Measurements from ENCODE around the gene OR2V1. TPM values are rescaled to one million over a fixed set of nuclear protein-coding genes. Genes with fewer than 3 reads are reported as not detected.
"Not testable (repeated sequence)": the region's sequence is repeated elsewhere in the genome, so short reads cannot be mapped to it uniquely, and the experiment has no call there.

OR2V1 gene
- total RNA-seq, 8 experiments from 2014 or later = 0.29 to 0.49 (median 0.33) TPM; not detected in 5

- no peak overlapping the region for H3K4me3 ChIP-seq
- WGBS, 10 experiments = 67 to 100% (median 75%) methylated on average over 1 to 3 of the region's 3 CpGs; no CpG with 5 or more reads in 3 of the 10 experiments
- ATAC-seq (replicated peaks in 6 of 8) = peak in 1 of 8 experiments; percentile 24
- in situ Hi-C loops (cut with MboI; ENCODE audit: low pct_unique_long_range_greater_than_20kb in 2 of 9, low sequenced_read_pairs in 9 of 9, unreplicated experiment in 9 of 9) = no loop called here
- no peaks in the 10 kb centered on the region for H3K4me1 ChIP-seq (replicated peaks in 1 of 2)
- H3K27ac ChIP-seq = no peak overlapping the region
Measured at GRCh38 chr5:181133083-181133482, 2.1 kb upstream of the OR2V1 start.

- no peak for ATAC-seq (replicated peaks in 6 of 8)
- Histone ChIP-seq H3K27ac (no peak overlapping the region), H3K4me1 (replicated peaks in 1 of 2) (no peaks in the 10 kb centered on the region), H3K4me3 (no peak overlapping the region)
- in situ Hi-C loops (cut with MboI; ENCODE audit: low pct_unique_long_range_greater_than_20kb in 2 of 9, low sequenced_read_pairs in 9 of 9, unreplicated experiment in 9 of 9) = no loop called here
- WGBS, 10 experiments = 66 to 86% (median 81%) methylated on average over 2 to 9 of the region's 11 CpGs; no CpG with 5 or more reads in 2 of the 10 experiments
Measured at GRCh38 chr5:181131514-181131913, 545 bp upstream of the OR2V1 start.

DNA sequence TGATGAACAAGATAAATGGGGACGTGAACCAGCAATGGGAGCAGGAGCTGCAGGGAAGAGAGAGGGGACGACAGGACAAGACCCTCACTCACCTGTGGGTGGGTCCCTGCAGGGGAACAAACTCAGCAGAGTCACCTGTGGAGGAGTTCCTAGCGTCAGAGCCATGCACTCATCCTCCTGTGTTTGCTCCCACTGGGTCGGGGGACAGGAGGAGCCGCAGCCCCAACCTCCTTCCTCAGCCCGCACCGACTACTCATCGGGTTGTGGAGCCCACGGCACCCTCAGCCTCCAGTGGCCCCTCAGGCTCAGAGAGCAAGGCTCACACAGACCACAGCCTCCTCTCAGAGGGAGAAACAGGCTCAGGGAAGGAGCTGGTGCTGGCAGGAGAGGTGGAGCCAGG is 888 bp downstream of the OR2V1 start:
- in situ Hi-C loops (cut with MboI; ENCODE audit: low pct_unique_long_range_greater_than_20kb in 2 of 9, low sequenced_read_pairs in 9 of 9, unreplicated experiment in 9 of 9); H3K27ac ChIP-seq; H3K4me1 ChIP-seq (replicated peaks in 1 of 2); H3K4me3 ChIP-seq; ATAC-seq (replicated peaks in 6 of 8): not testable (repeated sequence)
- no CpG with 5 or more reads among the region's 9 CpGs for WGBS, 10 experiments

DNA sequence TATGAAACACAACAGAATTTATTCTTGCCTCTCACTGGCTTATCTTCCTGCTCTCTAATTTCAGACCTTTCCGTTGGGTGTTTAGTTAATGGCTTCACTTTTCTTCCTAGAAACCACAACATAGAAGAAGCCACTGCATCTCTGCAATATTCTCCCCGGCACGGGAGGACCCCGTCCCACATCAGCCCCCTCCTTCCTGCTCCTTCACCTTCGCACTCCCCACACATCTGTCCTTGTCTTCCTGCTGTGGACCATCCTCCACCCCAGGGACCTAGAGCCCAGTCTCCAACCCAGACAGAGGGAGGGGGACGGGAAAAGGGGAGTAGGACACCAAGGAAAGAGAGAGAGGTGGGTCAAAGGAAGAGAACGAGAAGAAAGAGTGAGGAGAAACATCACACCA is 1.4 kb downstream of the OR2V1 start:
- no peak overlapping the region for H3K27ac ChIP-seq
- no peak for ATAC-seq (replicated peaks in 6 of 8)
- 40 to 83% (median 48%) methylated on average over 1 to 5 of the region's 7 CpGs; no CpG with 5 or more reads in 4 of the 10 experiments for WGBS, 10 experiments
- no peak overlapping the region for H3K4me3 ChIP-seq
- in situ Hi-C loops (cut with MboI; ENCODE audit: low pct_unique_long_range_greater_than_20kb in 2 of 9, low sequenced_read_pairs in 9 of 9, unreplicated experiment in 9 of 9) = no loop called here
- no peaks in the 10 kb centered on the region for H3K4me1 ChIP-seq (replicated peaks in 1 of 2)

DNA sequence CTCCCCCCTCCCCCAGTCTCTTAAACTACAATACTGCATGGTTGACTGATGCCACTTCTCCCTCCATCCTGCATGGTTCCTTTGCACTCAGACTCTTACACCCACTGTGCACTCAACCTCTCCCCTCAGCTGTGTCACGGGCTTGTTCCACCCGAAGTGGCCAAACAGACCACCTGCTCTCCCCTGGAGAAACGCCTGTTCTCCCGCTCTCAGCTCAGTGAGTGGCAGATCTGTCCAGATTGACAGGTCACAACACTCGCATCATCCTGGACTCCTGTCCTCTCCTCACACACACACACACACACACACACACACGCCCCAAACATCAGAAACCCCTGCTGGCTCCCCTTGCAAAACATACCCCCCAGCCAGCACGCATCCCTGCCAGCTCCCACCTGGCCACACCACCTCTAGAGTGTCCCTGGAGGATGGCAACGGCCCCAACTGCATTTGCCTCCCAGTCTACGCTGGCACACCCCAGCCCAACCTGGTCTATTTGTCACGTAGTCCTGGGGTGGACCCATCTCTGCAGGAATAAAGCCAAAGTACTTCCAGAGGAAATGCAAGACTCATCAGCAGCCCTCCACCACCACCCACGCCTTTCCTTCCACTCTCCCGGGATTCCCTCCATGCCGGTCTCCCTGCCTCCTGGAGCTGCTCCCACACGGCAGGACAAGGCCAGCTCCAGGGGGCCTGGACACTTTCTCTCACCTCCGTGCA is 2.9 kb downstream of the OR2V1 start:
- 0 to 80% (median 54%) methylated on average over 1 to 5 of the region's 15 CpGs; no CpG with 5 or more reads in 4 of the 10 experiments for WGBS, 10 experiments
- Histone ChIP-seq H3K4me3 (no peak overlapping the region), H3K27ac (no peak overlapping the region), H3K4me1 (replicated peaks in 1 of 2) (no peaks in the 10 kb centered on the region)
- ATAC-seq (replicated peaks in 6 of 8) = no peak
- in situ Hi-C loops (cut with MboI; ENCODE audit: low pct_unique_long_range_greater_than_20kb in 2 of 9, low sequenced_read_pairs in 9 of 9, unreplicated experiment in 9 of 9) = no loop called here

GRCh38 chr5:181127456-181127855 is 3.5 kb downstream of the OR2V1 start:
- no peak overlapping the region for H3K4me3 ChIP-seq
- H3K27ac ChIP-seq = no peak overlapping the region
- in situ Hi-C loops (cut with MboI; ENCODE audit: low pct_unique_long_range_greater_than_20kb in 2 of 9, low sequenced_read_pairs in 9 of 9, unreplicated experiment in 9 of 9) = no loop called here
- no peaks in the 10 kb centered on the region for H3K4me1 ChIP-seq (replicated peaks in 1 of 2)
- no peak for ATAC-seq (replicated peaks in 6 of 8)
- 57 to 72% (median 57%) methylated on average over 3 to 7 of the region's 10 CpGs; no CpG with 5 or more reads in 7 of the 10 experiments for WGBS, 10 experiments

DNA sequence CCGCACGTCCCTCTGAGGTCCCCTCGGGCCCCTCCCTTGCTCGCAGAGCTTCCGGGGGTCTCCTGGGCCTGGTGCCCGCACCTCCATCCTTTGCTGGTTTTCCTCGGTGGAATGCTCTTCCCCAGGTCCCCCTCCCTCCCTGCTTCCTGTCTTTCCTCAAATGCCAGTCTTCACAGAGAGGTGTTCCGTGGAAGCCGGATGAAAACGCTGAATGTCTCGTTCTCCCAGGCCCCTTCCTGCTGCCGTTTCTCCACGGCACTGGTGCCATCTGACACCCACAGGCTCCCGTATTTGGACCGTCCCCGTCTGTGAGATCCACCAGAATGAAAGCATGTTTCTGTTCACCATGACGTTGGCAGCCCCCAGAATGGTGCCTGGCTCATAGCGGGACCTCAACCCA is 4.1 kb downstream of the OR2V1 start:
- Histone ChIP-seq H3K4me3 (no peak overlapping the region), H3K27ac (no peak overlapping the region), H3K4me1 (replicated peaks in 1 of 2) (no peaks in the 10 kb centered on the region)
- in situ Hi-C loops (cut with MboI; ENCODE audit: low pct_unique_long_range_greater_than_20kb in 2 of 9, low sequenced_read_pairs in 9 of 9, unreplicated experiment in 9 of 9) = no loop called here
- ATAC-seq (replicated peaks in 6 of 8) = no peak
- WGBS, 10 experiments = 0 to 100% (median 77%) methylated on average over 1 to 4 of the region's 18 CpGs; no CpG with 5 or more reads in 2 of the 10 experiments

GRCh38 chr5:181124526-181124925 is 6.4 kb downstream of the OR2V1 start:
- no peak overlapping the region for H3K4me3 ChIP-seq
- no peak overlapping the region for H3K27ac ChIP-seq
- no peaks in the 10 kb centered on the region for H3K4me1 ChIP-seq (replicated peaks in 1 of 2)
- in situ Hi-C loops (cut with MboI; ENCODE audit: low pct_unique_long_range_greater_than_20kb in 2 of 9, low sequenced_read_pairs in 9 of 9, unreplicated experiment in 9 of 9) = no loop called here
- ATAC-seq (replicated peaks in 6 of 8) = no peak
- WGBS, 10 experiments = 0 to 40% (median 23%) methylated on average over 1 to 3 of the region's 3 CpGs; no CpG with 5 or more reads in 4 of the 10 experiments

DNA sequence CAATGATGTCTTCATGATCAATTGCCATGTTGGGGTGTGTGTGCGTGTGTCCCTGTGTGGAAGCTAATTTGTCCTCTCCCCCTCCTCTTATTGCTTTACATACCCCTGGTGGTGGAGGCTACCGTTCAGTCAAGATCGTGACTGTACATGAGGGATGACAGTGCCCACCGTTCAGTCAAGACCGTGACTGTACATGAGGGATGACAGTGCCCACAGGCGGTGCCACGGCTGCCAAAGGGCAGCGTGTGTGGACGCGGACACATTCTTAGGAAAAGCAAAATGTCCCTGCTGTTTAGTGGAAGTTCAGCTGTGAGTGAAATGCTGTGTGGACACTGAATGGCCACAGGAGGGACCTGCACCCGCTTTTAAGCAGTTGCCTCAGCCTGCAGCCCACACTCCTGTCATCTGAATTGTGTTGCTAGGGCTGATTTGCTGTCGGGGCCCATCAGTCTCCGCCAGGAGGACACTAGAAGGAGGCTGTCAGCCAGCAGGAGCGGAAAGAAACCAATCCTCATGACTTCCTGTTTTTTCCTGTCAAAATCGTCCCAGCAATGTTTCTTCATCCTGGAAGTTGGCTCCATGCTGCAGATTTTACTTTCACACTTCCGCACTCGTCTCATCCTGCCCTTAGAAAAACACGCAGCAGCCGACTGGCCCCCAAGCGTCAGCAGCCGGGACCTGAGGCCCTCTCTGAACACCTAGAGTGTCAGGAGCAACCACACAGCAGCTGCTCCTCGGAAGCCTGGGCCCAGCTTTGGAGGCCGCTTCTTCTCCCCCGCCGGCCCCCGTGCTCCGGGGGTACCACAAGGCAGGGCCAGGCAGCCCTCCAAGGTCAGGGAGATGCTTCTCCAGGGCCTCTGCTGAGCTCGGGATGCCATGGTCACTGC is 9.1 kb downstream of the OR2V1 start:
- no peak overlapping the region for H3K4me3 ChIP-seq
- no peak for ATAC-seq (replicated peaks in 6 of 8)

DNA sequence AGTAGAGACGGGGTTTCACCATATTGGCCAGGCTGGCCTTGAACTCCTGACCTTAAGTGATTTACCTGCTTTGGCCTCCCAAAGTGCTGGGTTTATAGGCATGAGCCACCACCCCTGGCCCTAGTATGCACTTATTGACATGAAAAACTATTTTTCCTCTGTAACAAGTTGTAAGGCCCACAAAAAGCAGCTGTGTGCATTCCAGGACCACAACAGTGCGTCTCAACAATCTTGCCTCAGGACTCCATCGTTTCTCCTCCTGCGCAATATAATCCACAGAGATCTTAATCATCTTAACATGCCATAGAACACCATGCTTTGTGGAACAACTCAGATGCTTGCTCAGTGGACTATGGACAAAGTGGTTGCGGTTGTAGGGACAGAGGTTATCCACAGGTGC is 10.2 kb downstream of the OR2V1 start:
- Histone ChIP-seq H3K4me3 (no peak overlapping the region), H3K27ac (no peak overlapping the region), H3K4me1 (replicated peaks in 1 of 2) (no peaks in the 10 kb centered on the region)
- 17 to 96% (median 72%) methylated on average over 1 to 5 of the region's 5 CpGs; no CpG with 5 or more reads in 2 of the 10 experiments for WGBS, 10 experiments
- in situ Hi-C loops (cut with MboI; ENCODE audit: low pct_unique_long_range_greater_than_20kb in 2 of 9, low sequenced_read_pairs in 9 of 9, unreplicated experiment in 9 of 9) = no loop called here
- ATAC-seq (replicated peaks in 6 of 8) = no peak

More for the DNA sequence above, 9.1 kb downstream of the OR2V1 start:
- no peak overlapping the region for H3K27ac ChIP-seq
- WGBS, 10 experiments = 0 to 80% (median 62%) methylated on average over 2 to 13 of the region's 28 CpGs; no CpG with 5 or more reads in 2 of the 10 experiments
- in situ Hi-C loops (cut with MboI; ENCODE audit: low pct_unique_long_range_greater_than_20kb in 2 of 9, low sequenced_read_pairs in 9 of 9, unreplicated experiment in 9 of 9) = no loop called here
- no peaks in the 10 kb centered on the region for H3K4me1 ChIP-seq (replicated peaks in 1 of 2)

- H3K4me1 ChIP-seq (replicated peaks in 1 of 2) = no peaks in the 10 kb centered on the region
- no peak for ATAC-seq (replicated peaks in 6 of 8)
- H3K4me3 ChIP-seq = no peak overlapping the region
- H3K27ac ChIP-seq = no peak overlapping the region
- WGBS, 10 experiments = 25 to 94% (median 63%) methylated on average over 1 to 4 of the region's 4 CpGs; no CpG with 5 or more reads in 1 of the 10 experiments
- in situ Hi-C loops (cut with MboI; ENCODE audit: low pct_unique_long_range_greater_than_20kb in 2 of 9, low sequenced_read_pairs in 9 of 9, unreplicated experiment in 9 of 9) = no loop called here
Measured at GRCh38 chr5:181120306-181120705, 10.7 kb downstream of the OR2V1 start.

- ATAC-seq (replicated peaks in 6 of 8) = no peak
- no peak overlapping the region for H3K27ac ChIP-seq
- WGBS, 10 experiments = 66 to 100% (median 89%) methylated on average over 1 to 7 of the region's 8 CpGs; no CpG with 5 or more reads in 2 of the 10 experiments
- no peak overlapping the region for H3K4me3 ChIP-seq
- in situ Hi-C loops (cut with MboI; ENCODE audit: low pct_unique_long_range_greater_than_20kb in 2 of 9, low sequenced_read_pairs in 9 of 9, unreplicated experiment in 9 of 9) = no loop called here
- H3K4me1 ChIP-seq (replicated peaks in 1 of 2) = no peaks in the 10 kb centered on the region
Measured at GRCh38 chr5:181119105-181119504, 11.9 kb downstream of the OR2V1 start.

GRCh38 chr5:181118369-181118768 is 12.6 kb downstream of the OR2V1 start:
- in situ Hi-C loops (cut with MboI; ENCODE audit: low pct_unique_long_range_greater_than_20kb in 2 of 9, low sequenced_read_pairs in 9 of 9, unreplicated experiment in 9 of 9) = no loop called here

More at GRCh38 chr5:181118369-181118768, 12.6 kb downstream of the OR2V1 start:
- 66 to 100% (median 85%) methylated on average over 1 to 6 of the region's 6 CpGs; no CpG with 5 or more reads in 4 of the 10 experiments for WGBS, 10 experiments
- no peak overlapping the region for H3K4me3 ChIP-seq
- H3K27ac ChIP-seq = no peak overlapping the region
- no peak for ATAC-seq (replicated peaks in 6 of 8)
- H3K4me1 ChIP-seq (replicated peaks in 1 of 2) = no peaks in the 10 kb centered on the region

All from motor neuron (in vitro differentiated cells).